GM12872 (cell line): ENCODE data around the gene PLAC1.

Experiments used
- CTCF ChIP-seq: IDR thresholded peaks from 3 replicates; pipeline ENCODE4 v1.5.1; 2011; ENCODE audit warnings: low read depth, mild to moderate bottlenecking, low read length, moderate library complexity; ENCODE audit not compliant: insufficient read depth

Gene PLAC1

DNA sequence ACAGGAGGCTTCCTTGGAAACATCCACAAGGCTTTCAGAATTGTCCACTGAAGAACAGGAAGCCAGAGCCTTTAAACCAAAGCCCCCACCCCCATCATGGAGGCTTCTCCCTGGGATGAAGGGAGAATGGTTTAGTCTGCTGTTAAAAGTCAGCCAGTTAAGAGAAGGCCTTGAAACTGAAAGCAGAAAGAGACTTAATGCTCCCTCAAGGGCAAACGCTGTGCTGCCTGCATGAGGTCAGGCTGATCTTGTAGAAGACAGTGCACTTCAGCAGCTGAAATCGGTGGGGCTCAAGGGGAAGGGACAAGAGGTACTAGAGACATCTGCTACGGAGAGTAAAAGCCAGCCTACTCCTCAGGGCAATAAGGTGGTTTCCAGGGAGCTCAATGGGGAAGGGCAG is 129.3 kb downstream of the PLAC1 start:
- TF ChIP-seq CTCF = no peak

DNA sequence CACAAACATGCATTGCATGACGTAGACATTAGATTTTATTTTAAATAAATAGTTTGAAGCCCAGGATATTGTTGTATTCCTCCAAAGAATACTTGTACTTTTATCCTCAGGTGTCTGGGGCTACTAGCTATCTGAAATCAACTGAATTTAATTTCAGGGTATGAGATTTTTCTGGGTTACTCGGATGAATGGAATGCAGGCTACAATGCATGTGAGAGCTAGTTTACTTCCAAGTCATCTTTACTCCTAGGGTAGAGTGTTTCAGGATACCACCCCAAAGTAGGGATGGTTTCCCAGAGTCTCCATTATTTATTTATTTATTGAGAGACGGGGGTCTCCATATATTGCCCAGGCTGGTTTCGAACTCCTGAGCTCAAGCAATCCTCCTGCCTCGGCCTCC is 131.9 kb downstream of the PLAC1 start:
- TF ChIP-seq CTCF = no peak

DNA sequence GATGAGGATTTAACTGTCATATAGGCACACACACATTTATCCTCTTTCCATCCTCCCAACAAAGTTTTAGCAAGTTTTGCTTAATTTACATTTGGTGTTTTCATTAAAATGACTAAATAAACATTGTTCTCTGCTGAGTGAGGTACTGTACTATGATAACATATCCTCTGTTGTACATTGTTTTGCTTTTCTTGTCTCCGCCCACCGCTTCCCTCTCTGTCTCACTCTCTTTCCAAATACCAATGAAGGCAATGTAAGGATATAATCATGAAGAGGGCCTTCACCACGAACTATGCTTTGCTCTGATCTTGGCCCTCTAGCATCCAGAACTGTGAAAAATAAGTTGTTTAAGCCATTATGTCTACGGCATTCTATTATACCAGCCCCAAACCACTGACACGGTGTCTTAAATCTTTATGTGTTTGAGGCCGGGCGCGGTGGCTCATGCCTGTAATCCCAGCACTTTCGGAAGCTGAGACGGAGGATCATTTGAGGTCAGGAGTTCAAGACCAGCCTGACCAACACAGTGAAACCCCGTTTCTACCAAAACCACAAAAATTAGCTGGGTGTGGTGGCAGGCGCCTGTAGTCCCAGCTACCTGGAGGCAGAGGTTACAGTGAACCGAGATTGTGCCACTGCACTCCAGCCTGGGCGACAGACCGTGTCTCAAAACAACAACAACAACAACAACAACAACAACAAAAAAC is 133.0 kb downstream of the PLAC1 start:
- no peak for TF ChIP-seq CTCF

- no peak for TF ChIP-seq CTCF
These were observed 134.1 kb downstream of the PLAC1 start for GRCh38 chrX:134524181-134524580.

GRCh38 chrX:134520860-134521390 is 137.3 kb downstream of the PLAC1 start:
- peak; percentile 60 for TF ChIP-seq CTCF
